Vagina (tissue), 2 donors: ENCODE data around the gene NRXN2. TPM values are rescaled to one million over a fixed set of nuclear protein-coding genes. Genes with fewer than 3 reads are reported as not detected.

Experiments used
- DNase-seq, 2 donors: peaks; one replicate each; pipeline ENCODE4 v3.0.0-alpha.2; 2017; ENCODE audit errors: extremely low spot score in 2 of 2
- H3K27ac ChIP-seq: fragments of 200-600 bp; sonication (generic); one replicate; pipeline ENCODE4 v1.5.1; 2019
- H3K27me3 ChIP-seq: fragments of 200-600 bp; sonication (generic); one replicate; pipeline ENCODE4 v1.5.1; 2019
- H3K36me3 ChIP-seq, 2 donors: fragments of 200-600 bp; sonication (generic); one replicate each; pipeline ENCODE4 v1.5.1; 2017 to 2019
- H3K4me1 ChIP-seq: fragments of 200-600 bp; sonication (generic); one replicate; pipeline ENCODE4 v1.5.1; 2019
- H3K4me3 ChIP-seq, 2 donors: fragments of 200-600 bp; sonication (generic); 1 replicate in 1 of 2; 2 replicates in 1 of 2; pipeline ENCODE4 v1.5.1; 2016 to 2019
- H3K9me3 ChIP-seq: fragments of 200-600 bp; sonication (generic); one replicate; pipeline ENCODE4 v1.5.1; 2019
- POLR2A ChIP-seq, 2 donors: fragments of 450-650 bp; IDR thresholded peaks; one replicate each; pipeline ENCODE4 v1.6.1; 2017; ENCODE audit warnings: antibody characterized with exemption in 2 of 2, mild to moderate bottlenecking in 2 of 2, moderate library complexity in 2 of 2
- POLR2AphosphoS5 ChIP-seq, 2 donors: sonication (generic); formaldehyde crosslinking; IDR thresholded peaks; one replicate each; pipeline ENCODE4 v1.9.0; 2017; ENCODE audit warnings: antibody characterized with exemption in 2 of 2, mild to moderate bottlenecking in 2 of 2, low read depth in 1 of 2; ENCODE audit not compliant: insufficient read depth in 1 of 2
- intact Hi-C: fragments of 100-400 bp; cut with DNase I; formaldehyde crosslinking; loops from one replicate; pipeline ENCODE4 v1.15.1; 2023
- total RNA-seq: library from RNA; depleted of rRNA; stranded (reverse); fragments of >200 nt; gene quantifications from one replicate; pipeline ENCODE4 v1.2.3, GENCODE V29; 2016
- TF ChIP-seq, protein P1 (sequence below), 3 experiments: fragments of 450-650 bp in 2 of 3; fragments of 200-600 bp in 1 of 3; sonication (generic) in 1 of 3; IDR thresholded peaks; one replicate each; pipeline ENCODE4 v1.5.1; 2017 to 2019; ENCODE audit warnings: antibody characterized with exemption in 3 of 3, mild to moderate bottlenecking in 2 of 3, moderate library complexity in 2 of 3

The NRXN2 gene
- total RNA-seq, 1 donor from 2014 or later: 16.9 TPM

DNA sequence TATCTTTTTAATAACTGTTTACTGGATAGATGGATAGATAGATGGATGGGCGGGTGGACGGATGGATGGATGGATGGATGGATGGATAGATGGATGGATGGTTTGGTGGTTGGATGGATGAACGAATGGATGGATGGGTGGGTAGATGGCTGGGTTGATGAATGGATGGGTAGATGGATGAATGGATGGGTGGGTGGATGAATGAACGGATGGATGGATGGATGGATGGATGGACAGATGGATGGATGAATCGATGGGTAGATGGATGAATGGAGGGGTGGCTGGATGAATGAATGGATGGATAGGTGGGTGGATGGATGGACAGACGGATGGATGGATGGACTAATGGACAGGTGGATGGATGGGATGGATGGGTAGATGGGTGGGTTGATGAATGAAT is 145.8 kb downstream of the NRXN2 start:
- H3K27ac ChIP-seq: no peak overlapping the region
- no peak for DNase-seq
- H3K4me3 ChIP-seq: no peak overlapping the region
- H3K36me3 ChIP-seq: no peaks in the 10 kb centered on the region
- TF ChIP-seq POLR2AphosphoS5 (IDR thresholded peaks at IDR 0.05; ENCODE audit: insufficient read depth in 1 of 2, low read depth in 1 of 2) (no peak), POLR2A (IDR thresholded peaks at IDR 0.05) (no peak)
- TF ChIP-seq, protein P1, sequence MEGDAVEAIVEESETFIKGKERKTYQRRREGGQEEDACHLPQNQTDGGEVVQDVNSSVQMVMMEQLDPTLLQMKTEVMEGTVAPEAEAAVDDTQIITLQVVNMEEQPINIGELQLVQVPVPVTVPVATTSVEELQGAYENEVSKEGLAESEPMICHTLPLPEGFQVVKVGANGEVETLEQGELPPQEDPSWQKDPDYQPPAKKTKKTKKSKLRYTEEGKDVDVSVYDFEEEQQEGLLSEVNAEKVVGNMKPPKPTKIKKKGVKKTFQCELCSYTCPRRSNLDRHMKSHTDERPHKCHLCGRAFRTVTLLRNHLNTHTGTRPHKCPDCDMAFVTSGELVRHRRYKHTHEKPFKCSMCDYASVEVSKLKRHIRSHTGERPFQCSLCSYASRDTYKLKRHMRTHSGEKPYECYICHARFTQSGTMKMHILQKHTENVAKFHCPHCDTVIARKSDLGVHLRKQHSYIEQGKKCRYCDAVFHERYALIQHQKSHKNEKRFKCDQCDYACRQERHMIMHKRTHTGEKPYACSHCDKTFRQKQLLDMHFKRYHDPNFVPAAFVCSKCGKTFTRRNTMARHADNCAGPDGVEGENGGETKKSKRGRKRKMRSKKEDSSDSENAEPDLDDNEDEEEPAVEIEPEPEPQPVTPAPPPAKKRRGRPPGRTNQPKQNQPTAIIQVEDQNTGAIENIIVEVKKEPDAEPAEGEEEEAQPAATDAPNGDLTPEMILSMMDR (IDR thresholded peaks at IDR 0.05): no peak
- no peaks in the 10 kb centered on the region for H3K27me3 ChIP-seq
- no peaks in the 10 kb centered on the region for H3K4me1 ChIP-seq
- H3K9me3 ChIP-seq: no peaks in the 10 kb centered on the region
- intact Hi-C loops: no loop called here

DNA sequence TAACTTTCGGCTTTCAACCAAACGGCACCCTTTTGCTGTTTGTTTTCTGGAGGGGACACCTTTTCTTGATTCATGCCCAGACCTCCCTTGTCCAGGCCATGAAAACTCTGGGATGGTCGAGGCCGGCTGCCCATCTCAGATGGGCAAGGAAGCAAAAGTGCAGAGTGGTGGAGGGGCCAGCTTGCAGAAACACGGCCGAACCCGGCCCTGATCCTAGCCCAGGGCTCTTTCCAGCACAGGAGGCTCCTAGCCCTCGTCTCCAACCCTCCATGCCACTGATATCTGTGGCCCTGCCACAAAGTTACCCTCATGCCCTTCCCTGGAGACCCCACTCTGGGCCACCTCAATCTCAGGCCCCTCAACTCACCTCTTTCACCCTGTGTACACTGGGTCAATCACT is 150.9 kb downstream of the NRXN2 start:
- no peak for DNase-seq

DNA sequence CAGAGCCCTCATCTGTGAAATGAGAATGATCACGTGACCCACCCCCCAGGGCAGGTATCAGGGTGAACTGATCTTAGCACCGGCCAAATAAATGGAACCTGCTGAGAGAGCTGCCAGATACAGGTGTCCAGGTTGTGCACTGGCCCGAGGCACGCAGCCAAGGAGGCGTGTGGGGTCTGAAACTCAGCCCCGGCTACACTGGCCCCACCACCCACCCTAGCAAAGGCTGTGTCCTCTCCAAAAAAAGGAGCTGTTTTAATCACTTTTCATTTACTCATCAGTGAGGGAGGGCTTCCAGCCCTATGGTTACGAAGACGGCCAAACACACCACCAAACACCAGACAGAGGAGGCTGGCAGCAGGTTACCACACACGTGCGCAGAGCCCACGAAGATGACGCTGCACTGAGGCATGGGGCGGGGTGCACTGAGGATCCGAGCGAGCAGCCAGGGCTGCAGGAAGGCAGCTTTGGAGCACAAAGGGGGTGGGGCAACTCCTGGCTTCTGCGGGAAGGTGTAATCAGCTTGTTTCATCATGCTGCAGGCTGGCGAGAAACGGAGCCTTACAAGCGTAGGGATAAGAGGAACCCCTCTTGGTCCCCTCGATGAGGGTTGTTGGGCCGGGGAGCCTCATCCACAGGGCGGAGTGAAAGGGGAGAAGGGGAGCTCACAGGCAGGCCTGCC is 151.4 kb downstream of the NRXN2 start:
- H3K9me3 ChIP-seq: no peaks in the 10 kb centered on the region
- TF ChIP-seq, protein P1 (IDR thresholded peaks at IDR 0.05): no peak
- TF ChIP-seq POLR2AphosphoS5 (IDR thresholded peaks at IDR 0.05; ENCODE audit: insufficient read depth in 1 of 2, low read depth in 1 of 2): peak in 1 of 2 donors; percentile 60
- no peak overlapping the region for H3K4me3 ChIP-seq
- intact Hi-C loops: no loop called here
- no peaks in the 10 kb centered on the region for H3K27me3 ChIP-seq
- peaks cover 6% of the 10 kb centered on the region for H3K4me1 ChIP-seq
- no peak overlapping the region for H3K27ac ChIP-seq
- no peak for DNase-seq
- no peaks in the 10 kb centered on the region for H3K36me3 ChIP-seq

More for the DNA sequence above, 150.9 kb downstream of the NRXN2 start:
- no peaks in the 10 kb centered on the region for H3K36me3 ChIP-seq
- H3K4me3 ChIP-seq: no peak overlapping the region
- H3K9me3 ChIP-seq: no peaks in the 10 kb centered on the region
- H3K27me3 ChIP-seq: no peaks in the 10 kb centered on the region
- peaks cover under 1% of the 10 kb centered on the region for H3K4me1 ChIP-seq
- H3K27ac ChIP-seq: no peak overlapping the region
- intact Hi-C loops: no loop called here
- TF ChIP-seq, protein P1 (IDR thresholded peaks at IDR 0.05): no peak
- no peak for TF ChIP-seq POLR2A (IDR thresholded peaks at IDR 0.05)
- no peak for TF ChIP-seq POLR2AphosphoS5 (IDR thresholded peaks at IDR 0.05; ENCODE audit: insufficient read depth in 1 of 2, low read depth in 1 of 2)

DNA sequence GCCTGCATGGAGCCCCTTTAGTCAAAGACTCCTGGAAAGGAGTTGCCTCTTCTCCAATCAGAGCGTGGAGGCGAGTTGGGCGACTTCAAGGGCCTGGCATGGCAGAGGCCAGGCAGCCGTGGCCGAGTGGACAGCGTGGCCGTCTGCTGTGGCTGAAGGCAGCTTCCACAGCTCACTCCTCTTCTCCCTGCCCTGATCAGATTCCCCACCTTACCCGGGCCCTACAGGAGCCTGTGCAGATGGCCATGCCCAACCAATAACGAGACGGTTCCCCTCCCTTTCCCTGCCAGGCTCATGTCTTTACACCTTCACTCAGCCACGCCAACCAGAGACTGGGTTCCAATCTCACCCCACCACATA is 152.0 kb downstream of the NRXN2 start:
- DNase-seq: no peak
- no peak overlapping the region for H3K4me3 ChIP-seq
- intact Hi-C loops: no loop called here
- no peaks in the 10 kb centered on the region for H3K27me3 ChIP-seq
- H3K4me1 ChIP-seq: peaks cover 10% of the 10 kb centered on the region
- H3K9me3 ChIP-seq: no peaks in the 10 kb centered on the region
- no peak overlapping the region for H3K27ac ChIP-seq
- TF ChIP-seq, protein P1 (IDR thresholded peaks at IDR 0.05): no peak
- TF ChIP-seq POLR2A (IDR thresholded peaks at IDR 0.05) (no peak), POLR2AphosphoS5 (IDR thresholded peaks at IDR 0.05; ENCODE audit: insufficient read depth in 1 of 2, low read depth in 1 of 2) (no peak)
- no peaks in the 10 kb centered on the region for H3K36me3 ChIP-seq

DNA sequence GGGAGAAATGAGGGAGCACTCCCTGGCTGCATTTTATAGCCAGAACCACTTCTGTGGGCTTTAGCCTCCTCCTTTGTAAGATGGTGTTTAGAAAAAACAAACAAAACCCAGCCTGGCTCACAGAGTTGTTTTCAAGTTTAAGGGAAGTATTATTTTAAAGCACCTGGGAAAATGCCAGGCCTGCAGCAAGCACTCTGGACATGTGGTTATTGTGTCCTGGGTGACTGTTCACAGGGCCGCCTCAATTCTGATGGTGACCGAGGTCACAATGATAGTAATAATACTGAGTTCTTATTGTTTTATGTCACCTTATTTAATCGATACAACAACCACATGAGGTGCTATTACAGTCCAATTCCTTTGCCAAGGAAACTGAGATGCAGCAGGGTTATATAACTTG is 152.7 kb downstream of the NRXN2 start:
- Histone ChIP-seq H3K27me3 (no peaks in the 10 kb centered on the region), H3K27ac (no peak overlapping the region), H3K9me3 (no peaks in the 10 kb centered on the region), H3K4me1 (peaks cover 14% of the 10 kb centered on the region), H3K4me3 (no peak overlapping the region), H3K36me3 (no peaks in the 10 kb centered on the region)
- TF ChIP-seq POLR2A (IDR thresholded peaks at IDR 0.05): no peak
- TF ChIP-seq, protein P1 (IDR thresholded peaks at IDR 0.05): no peak
- TF ChIP-seq POLR2AphosphoS5 (IDR thresholded peaks at IDR 0.05; ENCODE audit: insufficient read depth in 1 of 2, low read depth in 1 of 2): no peak
- intact Hi-C loops: no loop called here
- DNase-seq: no peak
